Endothelial cell (in vitro differentiated cells): ENCODE data around the gene NF1. TPM values are rescaled to one million over a fixed set of nuclear protein-coding genes. Genes with fewer than 3 reads are reported as not detected.

Source experiments
- DNase-seq: peaks from one replicate; pipeline ENCODE4 v3.0.0; 2021; ENCODE audit warnings: low spot score
- H3K27ac Mint-ChIP-seq: one replicate; pipeline ENCODE4 v1.8.0; 2021; ENCODE audit warnings: mixed read lengths, inconsistent platforms; ENCODE audit not compliant: unreplicated experiment
- H3K27me3 Mint-ChIP-seq: one replicate; pipeline ENCODE4 v1.8.0; 2021; ENCODE audit warnings: mild to moderate bottlenecking, moderate library complexity, mixed read lengths, inconsistent platforms; ENCODE audit not compliant: unreplicated experiment
- H3K36me3 Mint-ChIP-seq: one replicate; pipeline ENCODE4 v1.8.0; 2021; ENCODE audit warnings: mild to moderate bottlenecking, low read depth, mixed read lengths, inconsistent platforms; ENCODE audit not compliant: unreplicated experiment
- H3K4me1 Mint-ChIP-seq: one replicate; pipeline ENCODE4 v1.8.0; 2021; ENCODE audit warnings: mild to moderate bottlenecking, mixed read lengths, inconsistent platforms; ENCODE audit not compliant: unreplicated experiment
- H3K4me3 Mint-ChIP-seq: one replicate; pipeline ENCODE4 v1.8.0; 2021; ENCODE audit warnings: mild to moderate bottlenecking, mixed read lengths, inconsistent platforms; ENCODE audit not compliant: unreplicated experiment
- H3K9me3 Mint-ChIP-seq: one replicate; pipeline ENCODE4 v1.8.0; 2021; ENCODE audit warnings: mixed read lengths, inconsistent platforms; ENCODE audit not compliant: unreplicated experiment
- total RNA-seq: library from RNA; stranded (reverse); fragmentation: NEBNext Ultra II Directional; extraction: Animal tissue kit (Norgen Biotek cat#: 25700); gene quantifications from one replicate; pipeline ENCODE4 v1.2.1, GENCODE V29; 2021; ENCODE audit not compliant: unreplicated experiment
- TF ChIP-seq, protein P1 (sequence below): fragments of 200-600 bp; sonication (generic); IDR thresholded peaks from one replicate; pipeline ENCODE4 v1.5.0; 2021; ENCODE audit warnings: antibody characterized with exemption; ENCODE audit not compliant: unreplicated experiment

Gene NF1
- total RNA-seq, 1 donor from 2014 or later: 52.7 TPM

GRCh38 chr17:31132977-31133376 is 38.2 kb downstream of the NF1 start:
- Mint-ChIP-seq H3K4me3 (no peak overlapping the region), H3K36me3 (peaks cover 5% of the 10 kb centered on the region), H3K9me3 (no peaks in the 10 kb centered on the region), H3K27me3 (peaks cover 2% of the 10 kb centered on the region), H3K4me1 (peaks cover 7% of the 10 kb centered on the region), H3K27ac (no peak overlapping the region)
- TF ChIP-seq, protein P1, sequence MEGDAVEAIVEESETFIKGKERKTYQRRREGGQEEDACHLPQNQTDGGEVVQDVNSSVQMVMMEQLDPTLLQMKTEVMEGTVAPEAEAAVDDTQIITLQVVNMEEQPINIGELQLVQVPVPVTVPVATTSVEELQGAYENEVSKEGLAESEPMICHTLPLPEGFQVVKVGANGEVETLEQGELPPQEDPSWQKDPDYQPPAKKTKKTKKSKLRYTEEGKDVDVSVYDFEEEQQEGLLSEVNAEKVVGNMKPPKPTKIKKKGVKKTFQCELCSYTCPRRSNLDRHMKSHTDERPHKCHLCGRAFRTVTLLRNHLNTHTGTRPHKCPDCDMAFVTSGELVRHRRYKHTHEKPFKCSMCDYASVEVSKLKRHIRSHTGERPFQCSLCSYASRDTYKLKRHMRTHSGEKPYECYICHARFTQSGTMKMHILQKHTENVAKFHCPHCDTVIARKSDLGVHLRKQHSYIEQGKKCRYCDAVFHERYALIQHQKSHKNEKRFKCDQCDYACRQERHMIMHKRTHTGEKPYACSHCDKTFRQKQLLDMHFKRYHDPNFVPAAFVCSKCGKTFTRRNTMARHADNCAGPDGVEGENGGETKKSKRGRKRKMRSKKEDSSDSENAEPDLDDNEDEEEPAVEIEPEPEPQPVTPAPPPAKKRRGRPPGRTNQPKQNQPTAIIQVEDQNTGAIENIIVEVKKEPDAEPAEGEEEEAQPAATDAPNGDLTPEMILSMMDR: no peak
- no peak for DNase-seq

GRCh38 chr17:31134576-31134975 is 39.8 kb downstream of the NF1 start:
- H3K27me3 Mint-ChIP-seq: no peaks in the 10 kb centered on the region
- no peak overlapping the region for H3K4me3 Mint-ChIP-seq
- TF ChIP-seq, protein P1: no peak
- DNase-seq: no peak
- H3K36me3 Mint-ChIP-seq: peaks cover 5% of the 10 kb centered on the region
- no peaks in the 10 kb centered on the region for H3K9me3 Mint-ChIP-seq
- peaks cover 7% of the 10 kb centered on the region for H3K4me1 Mint-ChIP-seq
- no peak overlapping the region for H3K27ac Mint-ChIP-seq

- no peak overlapping the region for H3K27ac Mint-ChIP-seq
- H3K9me3 Mint-ChIP-seq: no peaks in the 10 kb centered on the region
- H3K4me1 Mint-ChIP-seq: peaks cover 3% of the 10 kb centered on the region
- TF ChIP-seq, protein P1: no peak
- no peak for DNase-seq
- H3K27me3 Mint-ChIP-seq: no peaks in the 10 kb centered on the region
- peaks cover 3% of the 10 kb centered on the region for H3K36me3 Mint-ChIP-seq
- H3K4me3 Mint-ChIP-seq: no peak overlapping the region
Measured at GRCh38 chr17:31136319-31136718, 41.5 kb downstream of the NF1 start.

DNA sequence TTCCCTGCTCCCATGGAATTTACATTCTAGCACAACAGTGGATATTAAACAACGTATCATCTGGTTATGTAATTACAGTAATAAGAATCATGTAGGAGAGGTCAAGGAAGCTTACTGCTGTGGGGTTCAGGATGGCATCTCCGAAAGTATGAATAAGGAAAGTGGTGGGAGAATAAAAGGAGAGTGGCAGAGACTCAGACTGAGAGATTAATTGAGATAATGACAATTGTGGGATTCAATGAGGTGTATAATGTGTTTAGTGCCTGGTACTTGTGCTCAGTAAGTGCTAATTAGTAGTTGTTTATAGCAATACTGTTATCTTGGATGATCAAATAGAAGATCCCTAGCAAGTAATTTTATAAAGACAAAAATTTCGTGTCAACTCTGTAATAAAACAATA is 45.3 kb downstream of the NF1 start:
- TF ChIP-seq, protein P1: no peak
- Mint-ChIP-seq H3K4me1 (no peaks in the 10 kb centered on the region), H3K4me3 (no peak overlapping the region), H3K27me3 (no peaks in the 10 kb centered on the region), H3K36me3 (peaks cover 8% of the 10 kb centered on the region), H3K9me3 (no peaks in the 10 kb centered on the region), H3K27ac (no peak overlapping the region)
- no peak for DNase-seq

GRCh38 chr17:31144428-31144827 is 49.7 kb downstream of the NF1 start:
- Mint-ChIP-seq H3K4me3 (no peak overlapping the region), H3K4me1 (no peaks in the 10 kb centered on the region)
- DNase-seq: no peak

More at GRCh38 chr17:31144428-31144827, 49.7 kb downstream of the NF1 start:
- Mint-ChIP-seq H3K9me3 (no peaks in the 10 kb centered on the region), H3K36me3 (peaks cover 8% of the 10 kb centered on the region), H3K27me3 (peaks cover 3% of the 10 kb centered on the region), H3K27ac (no peak overlapping the region)
- TF ChIP-seq, protein P1: no peak
